ENCODE data around the gene THEMIS.

THEMIS gene

GRCh38 chr6:127912914-127913313, 12.1 kb upstream of the THEMIS start:
- TF ChIP-seq CTCF (IDR thresholded peaks at IDR 0.05), result no peak

- TF ChIP-seq CTCF (IDR thresholded peaks at IDR 0.05), result no peak
These were observed 7.2 kb upstream of the THEMIS start for GRCh38 chr6:127907960-127908640.

GRCh38 chr6:127904160-127904559, 3.3 kb upstream of the THEMIS start:
- TF ChIP-seq CTCF (IDR thresholded peaks at IDR 0.05), result no peak

- TF ChIP-seq CTCF (IDR thresholded peaks at IDR 0.05), result no peak
These were observed 2.1 kb upstream of the THEMIS start for GRCh38 chr6:127902933-127903332.

- no peak for TF ChIP-seq CTCF (IDR thresholded peaks at IDR 0.05)
These were observed 3.4 kb downstream of the THEMIS start for GRCh38 chr6:127897484-127897883.

GRCh38 chr6:127894051-127894450, 6.8 kb downstream of the THEMIS start:
- TF ChIP-seq CTCF (IDR thresholded peaks at IDR 0.05), result no peak

- TF ChIP-seq CTCF (IDR thresholded peaks at IDR 0.05), result no peak
These were observed 7.3 kb downstream of the THEMIS start for GRCh38 chr6:127893541-127893940.
